Lower leg skin (tissue), 4 donors: ENCODE measurements around the gene BMP2. TPM values are rescaled to one million over a fixed set of nuclear protein-coding genes. Genes with fewer than 3 reads are reported as not detected.

Experiments used
- DNase-seq, 2 donors: peaks; one replicate each; pipeline ENCODE4 v3.0.0-alpha.2; 2019; ENCODE audit warnings: low spot score in 2 of 2
- H3K4me3 ChIP-seq: fragments of 200-600 bp; sonication (generic); 2 replicates; pipeline ENCODE4 v1.5.1; 2017; ENCODE audit warnings: mild to moderate bottlenecking, low read depth; ENCODE audit not compliant: poor library complexity, severe bottlenecking
- POLR2A ChIP-seq, 2 donors: fragments of 450-650 bp; IDR thresholded peaks; one replicate each; pipeline ENCODE4 v1.6.1; 2016 to 2017; ENCODE audit warnings: antibody characterized with exemption in 2 of 2, mild to moderate bottlenecking in 1 of 2, moderate library complexity in 1 of 2
- WGBS, 2 donors: methylation state at CpG; one replicate each; pipeline ENCODE4 v1.1.5; 2018; 5-methylcytosine and 5-hydroxymethylcytosine counted together
- intact Hi-C: fragments of 100-400 bp; cut with DNase I; formaldehyde crosslinking; loops from one replicate; pipeline ENCODE4 v1.15.0; 2023; ENCODE audit warnings: low total_unique reads
- total RNA-seq, 4 donors: library from RNA; depleted of rRNA; stranded (reverse); fragments of >200 nt; gene quantifications; one replicate each; pipeline ENCODE4 v1.1.0, GENCODE V29; 2016
- TF ChIP-seq, protein P1 (sequence below), 3 donors: fragments of 450-650 bp; IDR thresholded peaks; one replicate each; pipeline ENCODE4 v1.5.1; 2016; ENCODE audit warnings: antibody characterized with exemption in 3 of 3, mild to moderate bottlenecking in 3 of 3, moderate library complexity in 2 of 3

BMP2 gene
- total RNA-seq, 4 donors from 2014 or later: 21.0 to 42.8 (median 23.7) TPM

DNA sequence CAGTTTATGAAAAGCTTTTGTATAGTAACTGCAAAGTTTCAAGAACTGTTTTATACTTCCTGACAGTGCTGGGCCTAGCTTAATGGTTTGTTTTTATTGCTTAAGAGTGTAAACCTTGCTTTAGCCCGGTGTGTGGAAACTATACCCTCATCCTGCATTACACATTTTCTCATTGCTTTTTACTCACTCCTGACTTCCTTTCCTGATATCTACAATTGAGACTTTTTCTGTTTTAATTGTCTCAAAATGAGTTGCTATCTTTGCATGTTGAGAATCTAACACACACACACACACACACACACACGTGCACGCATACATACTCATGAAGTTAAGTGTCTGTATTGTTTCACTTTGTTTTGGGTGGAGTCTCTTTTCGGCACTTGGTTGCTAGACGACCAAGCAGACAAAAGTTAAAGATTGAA is 16.7 kb downstream of the BMP2 start:
- intact Hi-C loops: no loop called here
- WGBS, 2 donors: 15 to 18% methylated on average over 5 of the region's 5 CpGs
- no peak for TF ChIP-seq POLR2A (IDR thresholded peaks at IDR 0.05)
- TF ChIP-seq, protein P1, sequence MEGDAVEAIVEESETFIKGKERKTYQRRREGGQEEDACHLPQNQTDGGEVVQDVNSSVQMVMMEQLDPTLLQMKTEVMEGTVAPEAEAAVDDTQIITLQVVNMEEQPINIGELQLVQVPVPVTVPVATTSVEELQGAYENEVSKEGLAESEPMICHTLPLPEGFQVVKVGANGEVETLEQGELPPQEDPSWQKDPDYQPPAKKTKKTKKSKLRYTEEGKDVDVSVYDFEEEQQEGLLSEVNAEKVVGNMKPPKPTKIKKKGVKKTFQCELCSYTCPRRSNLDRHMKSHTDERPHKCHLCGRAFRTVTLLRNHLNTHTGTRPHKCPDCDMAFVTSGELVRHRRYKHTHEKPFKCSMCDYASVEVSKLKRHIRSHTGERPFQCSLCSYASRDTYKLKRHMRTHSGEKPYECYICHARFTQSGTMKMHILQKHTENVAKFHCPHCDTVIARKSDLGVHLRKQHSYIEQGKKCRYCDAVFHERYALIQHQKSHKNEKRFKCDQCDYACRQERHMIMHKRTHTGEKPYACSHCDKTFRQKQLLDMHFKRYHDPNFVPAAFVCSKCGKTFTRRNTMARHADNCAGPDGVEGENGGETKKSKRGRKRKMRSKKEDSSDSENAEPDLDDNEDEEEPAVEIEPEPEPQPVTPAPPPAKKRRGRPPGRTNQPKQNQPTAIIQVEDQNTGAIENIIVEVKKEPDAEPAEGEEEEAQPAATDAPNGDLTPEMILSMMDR (IDR thresholded peaks at IDR 0.05): no peak
- H3K4me3 ChIP-seq: no peak overlapping the region
- no peak for DNase-seq

DNA sequence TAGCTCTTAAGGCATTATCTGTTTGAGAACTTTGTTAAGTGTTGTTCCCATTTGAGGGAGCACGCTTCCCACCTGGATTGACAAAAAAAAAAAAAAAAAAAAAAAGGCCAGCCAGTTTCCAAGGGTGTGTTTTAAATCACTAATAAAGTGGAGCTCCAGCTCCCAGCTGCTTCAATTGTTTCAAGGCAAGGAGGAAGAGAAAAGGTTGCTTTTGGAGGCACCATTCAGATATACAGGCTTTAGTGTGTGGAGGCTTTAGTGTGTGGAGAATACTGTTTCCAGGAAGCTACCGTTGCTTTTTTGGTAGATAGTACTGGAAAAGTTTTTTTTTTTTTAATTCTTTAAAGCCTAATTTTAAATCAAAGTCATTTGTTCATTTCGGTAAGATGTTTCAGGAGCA is 17.3 kb downstream of the BMP2 start:
- no peak overlapping the region for H3K4me3 ChIP-seq
- DNase-seq: no peak
- intact Hi-C loops: no loop called here
- TF ChIP-seq, protein P1 (IDR thresholded peaks at IDR 0.05): no peak
- TF ChIP-seq POLR2A (IDR thresholded peaks at IDR 0.05): no peak
- WGBS, 2 donors: 25 to 27% methylated on average over 3 of the region's 3 CpGs

DNA sequence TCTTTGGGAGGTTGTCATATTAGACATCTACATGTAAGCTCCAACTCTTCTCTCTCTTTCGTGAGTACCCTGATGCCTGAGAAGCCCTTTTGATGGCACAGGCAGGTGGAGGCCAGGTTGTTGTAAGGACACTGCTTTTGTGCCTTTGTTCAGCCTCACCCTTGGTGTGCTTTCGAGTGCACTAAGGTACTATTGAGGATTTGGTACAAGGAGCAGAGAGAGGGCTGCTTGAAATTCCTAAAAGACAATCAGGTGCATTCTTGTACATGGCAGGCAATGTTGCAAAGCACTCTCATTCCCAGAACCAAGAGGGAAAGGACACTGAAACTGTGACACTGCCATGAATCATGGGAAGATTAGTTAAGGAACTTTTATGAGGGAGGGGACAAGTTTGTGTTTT is 19.1 kb downstream of the BMP2 start:
- no peak for DNase-seq
- TF ChIP-seq POLR2A (IDR thresholded peaks at IDR 0.05): no peak
- TF ChIP-seq, protein P1 (IDR thresholded peaks at IDR 0.05): no peak
- no peak overlapping the region for H3K4me3 ChIP-seq
- intact Hi-C loops: no loop called here
- WGBS, 2 donors: 83 to 96% methylated on average over 2 of the region's 2 CpGs

- intact Hi-C loops: no loop called here
- TF ChIP-seq POLR2A (IDR thresholded peaks at IDR 0.05): no peak
- TF ChIP-seq, protein P1 (IDR thresholded peaks at IDR 0.05): no peak
- no peak for DNase-seq
Measured at GRCh38 chr20:6792789-6793188, 25.3 kb downstream of the BMP2 start.

DNA sequence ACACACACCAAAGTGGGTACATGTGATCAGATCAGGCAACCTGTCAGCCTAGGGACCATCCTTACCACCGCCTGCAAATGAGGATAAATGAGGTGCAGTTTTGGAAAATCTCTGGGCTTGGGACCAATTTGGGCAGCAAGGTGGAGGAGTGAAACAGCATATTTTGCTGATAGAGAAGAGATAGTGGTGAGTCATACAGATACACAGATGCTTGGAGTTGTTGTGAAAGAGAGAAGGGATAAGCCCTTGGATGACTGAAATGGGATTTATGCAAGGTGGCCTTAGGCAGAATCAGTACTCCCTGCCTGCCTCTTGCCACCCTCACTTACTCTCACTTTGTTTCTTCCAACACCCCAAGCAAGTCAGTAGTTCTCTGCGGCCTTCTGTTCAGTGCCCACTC is 34.7 kb downstream of the BMP2 start:
- WGBS, 2 donors: 66 to 74% methylated on average over 2 of the region's 2 CpGs
- H3K4me3 ChIP-seq: no peak overlapping the region
- TF ChIP-seq, protein P1 (IDR thresholded peaks at IDR 0.05): no peak
- TF ChIP-seq POLR2A (IDR thresholded peaks at IDR 0.05): no peak
- intact Hi-C loops: no loop called here
- DNase-seq: no peak

More at GRCh38 chr20:6792789-6793188, 25.3 kb downstream of the BMP2 start:
- no peak overlapping the region for H3K4me3 ChIP-seq
- whole genome bisulfite sequencing, 2 donors: 92 to 97% methylated on average over 4 of the region's 4 CpGs

- no peak for TF ChIP-seq POLR2A (IDR thresholded peaks at IDR 0.05)
- TF ChIP-seq, protein P1 (IDR thresholded peaks at IDR 0.05): no peak
- intact Hi-C loops: no loop called here
- 53 to 63% methylated on average over 1 of the region's 1 CpG for whole genome bisulfite sequencing, 2 donors
- DNase-seq: no peak
- no peak overlapping the region for H3K4me3 ChIP-seq
Measured at GRCh38 chr20:6806275-6806674, 38.8 kb downstream of the BMP2 start.
